H9 (cell line): ENCODE measurements around the gene ANKUB1. TPM values are rescaled to one million over a fixed set of nuclear protein-coding genes. Genes with fewer than 3 reads are reported as not detected.

Experiments
- DNase-seq: peaks from one replicate; pipeline ENCODE4 v3.0.0-alpha.2; 2017
- H2AFZ ChIP-seq: one replicate; pipeline ENCODE4 v1.6.1; 2013; ENCODE audit warnings: mild to moderate bottlenecking, low read length, control low read depth, moderate library complexity
- H2AK5ac ChIP-seq: 2 replicates; pipeline ENCODE4 v1.6.1; 2013; ENCODE audit warnings: low read length, control low read depth, mixed read lengths; ENCODE audit not compliant: insufficient read length
- H2BK120ac ChIP-seq: one replicate; pipeline ENCODE4 v1.6.1; 2013; ENCODE audit warnings: low read depth, mild to moderate bottlenecking, low read length, control low read depth, inconsistent platforms; ENCODE audit not compliant: poor library complexity, severe bottlenecking
- H2BK12ac ChIP-seq: 2 replicates; pipeline ENCODE4 v1.6.1; 2013; ENCODE audit warnings: low read length, control low read depth, mixed read lengths, low read depth; ENCODE audit not compliant: insufficient read length
- H2BK15ac ChIP-seq: 2 replicates; pipeline ENCODE4 v1.6.1; 2013; ENCODE audit warnings: low read depth, low read length, control low read depth
- H2BK20ac ChIP-seq: one replicate; pipeline ENCODE4 v1.6.1; 2013; ENCODE audit warnings: low read depth, mild to moderate bottlenecking, low read length, control low read depth, inconsistent platforms; ENCODE audit not compliant: poor library complexity, severe bottlenecking
- H2BK5ac ChIP-seq: 2 replicates; pipeline ENCODE4 v1.6.1; 2013; ENCODE audit warnings: low read length, control low read depth, mixed read lengths; ENCODE audit not compliant: insufficient read length
- H3K14ac ChIP-seq: 2 replicates; pipeline ENCODE4 v1.6.1; 2013; ENCODE audit warnings: low read length, control low read depth; ENCODE audit not compliant: insufficient read depth
- H3K18ac ChIP-seq: 2 replicates; pipeline ENCODE4 v1.6.1; 2013; ENCODE audit warnings: low read depth, mild to moderate bottlenecking, mixed read lengths, low read length, control low read depth; ENCODE audit not compliant: insufficient read length
- H3K23ac ChIP-seq: 2 replicates; pipeline ENCODE4 v1.6.1; 2013; ENCODE audit warnings: low read length, control low read depth, mixed read lengths, low read depth; ENCODE audit not compliant: insufficient read length
- H3K23me2 ChIP-seq: 2 replicates; pipeline ENCODE4 v1.6.1; 2013; ENCODE audit warnings: low read depth, mild to moderate bottlenecking, mixed read lengths, low read length, control low read depth; ENCODE audit not compliant: insufficient read length, poor library complexity, severe bottlenecking
- H3K27ac ChIP-seq: 2 replicates; pipeline ENCODE4 v1.5.1; 2013; ENCODE audit warnings: low read length, control low read depth, mixed read lengths, low read depth; ENCODE audit not compliant: insufficient read length
- H3K27me3 ChIP-seq: 2 replicates; pipeline ENCODE4 v1.6.1; 2013; ENCODE audit warnings: low read length, control low read depth, inconsistent platforms; ENCODE audit not compliant: insufficient read depth
- H3K4ac ChIP-seq: 2 replicates; pipeline ENCODE4 v1.6.1; 2013; ENCODE audit warnings: low read depth, mild to moderate bottlenecking, control low read depth, inconsistent platforms, low read length, moderate library complexity
- H3K4me1 ChIP-seq: 2 replicates; pipeline ENCODE4 v1.6.1; 2013; ENCODE audit warnings: low read length, control low read depth, inconsistent platforms; ENCODE audit not compliant: insufficient read depth
- H3K4me2 ChIP-seq: 2 replicates; pipeline ENCODE4 v1.6.1; 2013; ENCODE audit warnings: low read length, control low read depth, mixed read lengths; ENCODE audit not compliant: insufficient read length, insufficient read depth
- H3K56ac ChIP-seq: 2 replicates; pipeline ENCODE4 v1.6.1; 2013; ENCODE audit warnings: low read depth, mild to moderate bottlenecking, mixed read lengths, low read length, control low read depth; ENCODE audit not compliant: insufficient read length
- H3K79me1 ChIP-seq: 2 replicates; pipeline ENCODE4 v1.6.1; 2013; ENCODE audit warnings: low read depth, mild to moderate bottlenecking, moderate library complexity, low read length, control low read depth, inconsistent platforms; ENCODE audit not compliant: insufficient read depth, poor library complexity, severe bottlenecking
- H3K79me2 ChIP-seq: 2 replicates; pipeline ENCODE4 v1.6.1; 2013; ENCODE audit warnings: low read length, control low read depth, inconsistent platforms; ENCODE audit not compliant: insufficient read depth
- H3K9ac ChIP-seq: 2 replicates; pipeline ENCODE4 v1.6.1; 2013; ENCODE audit warnings: low read length, control low read depth, mixed read lengths; ENCODE audit not compliant: insufficient read length; ENCODE audit errors: extremely low read depth
- H3K9me3 ChIP-seq: one replicate; pipeline ENCODE4 v1.6.1; 2013; ENCODE audit warnings: low read depth, low read length, inconsistent platforms; ENCODE audit not compliant: control insufficient read depth
- H3T11ph ChIP-seq: one replicate; pipeline ENCODE4 v1.6.1; 2013; ENCODE audit warnings: mild to moderate bottlenecking, low read length, control low read depth, inconsistent platforms
- H4K20me1 ChIP-seq: one replicate; pipeline ENCODE4 v1.6.1; 2013; ENCODE audit not compliant: control insufficient read depth, insufficient read length, insufficient read depth
- H4K5ac ChIP-seq: 2 replicates; pipeline ENCODE4 v1.6.1; 2013; ENCODE audit warnings: low read depth, mild to moderate bottlenecking, mixed read lengths, low read length, control low read depth; ENCODE audit not compliant: insufficient read length
- H4K8ac ChIP-seq: replicated peaks from 2 replicates; pipeline ENCODE4 v1.6.1; 2013; ENCODE audit warnings: low read length, control low read depth, mixed read lengths, low read depth; ENCODE audit not compliant: insufficient read length
- H4K91ac ChIP-seq: 2 replicates; pipeline ENCODE4 v1.6.1; 2013; ENCODE audit warnings: low read depth, mild to moderate bottlenecking, moderate library complexity, mixed read lengths, low read length, control low read depth; ENCODE audit not compliant: insufficient read length
- H3K27ac Mint-ChIP-seq, 3 experiments: 2 replicates in 2 of 3; 3 replicates in 1 of 3; pipeline ENCODE4 v1.8.0; 2020 to 2021; ENCODE audit warnings: mixed read lengths in 3 of 3, mild to moderate bottlenecking in 1 of 3, moderate library complexity in 1 of 3
- H3K27me3 Mint-ChIP-seq: 2 replicates; pipeline ENCODE4 v1.8.0; 2021; ENCODE audit warnings: low read depth, mild to moderate bottlenecking, moderate library complexity, mixed read lengths
- H3K36me3 Mint-ChIP-seq, 3 experiments: 2 replicates in 2 of 3; 3 replicates in 1 of 3; pipeline ENCODE4 v1.8.0; 2020 to 2021; ENCODE audit warnings: low read depth in 3 of 3, mixed read lengths in 3 of 3; ENCODE audit not compliant: insufficient read depth in 1 of 3
- H3K4me1 Mint-ChIP-seq, 2 experiments: 2 replicates each; pipeline ENCODE4 v1.8.0; 2020; ENCODE audit warnings: mixed read lengths in 2 of 2
- H3K4me3 Mint-ChIP-seq, 2 experiments: 2 replicates in 1 of 2; 3 replicates in 1 of 2; pipeline ENCODE4 v1.8.0; 2020 to 2021; ENCODE audit warnings: mild to moderate bottlenecking in 2 of 2, mixed read lengths in 2 of 2, moderate library complexity in 1 of 2
- H3K9me3 Mint-ChIP-seq, 2 experiments: 2 replicates in 1 of 2; 3 replicates in 1 of 2; pipeline ENCODE4 v1.8.0; 2020; ENCODE audit warnings: mild to moderate bottlenecking in 2 of 2, mixed read lengths in 2 of 2, moderate library complexity in 1 of 2
- CTCF ChIP-seq: fragments of 200-600 bp; sonication (generic); conservative IDR thresholded peaks from 3 replicates; pipeline ENCODE4 v1.8.0; 2021; ENCODE audit warnings: antibody characterized with exemption, mild to moderate bottlenecking
- WGBS: extraction: QIAGEN DNeasy Blood & Tissue Kit; methylation state at CpG from one replicate; pipeline ENCODE4 v1.1.7; 2013; ENCODE audit warnings: missing lambda C conversion rate, low lambda C conversion rate, mixed read lengths; ENCODE audit not compliant: insufficient read length; ENCODE audit errors: extremely low coverage; 5-methylcytosine and 5-hydroxymethylcytosine counted together
- total RNA-seq: library from RNA; stranded (reverse); gene quantifications from 2 replicates; pipeline ENCODE4 v1.2.1, GENCODE V29; 2021

The ANKUB1 gene
- total RNA-seq, 1 experiment from 2014 or later = not detected

- H2BK120ac ChIP-seq = no peak overlapping the region
- H3K4ac ChIP-seq = no peak overlapping the region
- no peak overlapping the region for H4K91ac ChIP-seq
- no peak overlapping the region for H2AK5ac ChIP-seq
- no peak overlapping the region for H3T11ph ChIP-seq
- no peak overlapping the region for H2BK15ac ChIP-seq
- H3K23me2 ChIP-seq = peaks cover 4% of the 10 kb centered on the region
- H3K4me1 ChIP-seq = no peaks in the 10 kb centered on the region
- H2BK5ac ChIP-seq = no peak overlapping the region
- no CpG with 5 or more reads among the region's 4 CpGs for WGBS
- no peak overlapping the region for H4K8ac ChIP-seq
- TF ChIP-seq CTCF = no peak
- 0 out of 2 replicates have a peak, but pooled peaks cover 1% of the 10 kb centered on the region for H3K79me2 ChIP-seq
- Mint-ChIP-seq H3K36me3 (peaks cover 6 to 41% (median 37%) of the 10 kb centered on the region in 3 experiments; a peak in 6 of 7 replicates), H3K4me3 (peak overlapping the region; percentile 98 to 99), H3K27ac (no peak overlapping the region), H3K27me3 (no peaks in the 10 kb centered on the region), H3K9me3 (no peaks in the 10 kb centered on the region), H3K4me1 (peaks cover 4 to 6% of the 10 kb centered on the region in 2 experiments)
- no peak overlapping the region for H3K14ac ChIP-seq
- peak overlapping the region; percentile 89 for H3K9ac ChIP-seq
- H3K4me2 ChIP-seq = peak overlapping the region; percentile 94
- H2BK12ac ChIP-seq = no peak overlapping the region
- no peak overlapping the region for H3K18ac ChIP-seq
- H2BK20ac ChIP-seq = no peak overlapping the region
- H3K27me3 ChIP-seq = no peaks in the 10 kb centered on the region
- DNase-seq = no peak
- H3K56ac ChIP-seq = no peak overlapping the region
- no peak overlapping the region for H4K5ac ChIP-seq
- H3K9me3 ChIP-seq = no peaks in the 10 kb centered on the region
- no peaks in the 10 kb centered on the region for H4K20me1 ChIP-seq
- H2AFZ ChIP-seq = no peak overlapping the region
- H3K23ac ChIP-seq = no peak overlapping the region
- no peak overlapping the region for H3K27ac ChIP-seq
- H3K79me1 ChIP-seq = no peaks in the 10 kb centered on the region
Measured at GRCh38 chr3:149751551-149751950, 40.8 kb downstream of the ANKUB1 start.
